ENCODE measurements around the gene CTIF.

GRCh38 chr18:48771641-48772375 lies 233.0 kb downstream of the CTIF start:
- TF ChIP-seq CTCF (IDR thresholded peaks at IDR 0.05; ENCODE audit: poor library complexity), result no peak
- TF ChIP-seq EZH2 (IDR thresholded peaks at IDR 0.05; ENCODE audit: borderline replicate concordance), result no peak

Data from hepatocyte (in vitro differentiated cells).